ENCODE data around the gene NKG7. TPM values are rescaled to one million over a fixed set of nuclear protein-coding genes. Genes with fewer than 3 reads are reported as not detected.

The NKG7 gene
- total and polyA plus RNA-seq, 2 of the 13 experiments (the other 11 are each of a cell fraction or from before 2014, with no cell fraction given), result 0.40 TPM; not detected in 1

- TF ChIP-seq, protein P1, sequence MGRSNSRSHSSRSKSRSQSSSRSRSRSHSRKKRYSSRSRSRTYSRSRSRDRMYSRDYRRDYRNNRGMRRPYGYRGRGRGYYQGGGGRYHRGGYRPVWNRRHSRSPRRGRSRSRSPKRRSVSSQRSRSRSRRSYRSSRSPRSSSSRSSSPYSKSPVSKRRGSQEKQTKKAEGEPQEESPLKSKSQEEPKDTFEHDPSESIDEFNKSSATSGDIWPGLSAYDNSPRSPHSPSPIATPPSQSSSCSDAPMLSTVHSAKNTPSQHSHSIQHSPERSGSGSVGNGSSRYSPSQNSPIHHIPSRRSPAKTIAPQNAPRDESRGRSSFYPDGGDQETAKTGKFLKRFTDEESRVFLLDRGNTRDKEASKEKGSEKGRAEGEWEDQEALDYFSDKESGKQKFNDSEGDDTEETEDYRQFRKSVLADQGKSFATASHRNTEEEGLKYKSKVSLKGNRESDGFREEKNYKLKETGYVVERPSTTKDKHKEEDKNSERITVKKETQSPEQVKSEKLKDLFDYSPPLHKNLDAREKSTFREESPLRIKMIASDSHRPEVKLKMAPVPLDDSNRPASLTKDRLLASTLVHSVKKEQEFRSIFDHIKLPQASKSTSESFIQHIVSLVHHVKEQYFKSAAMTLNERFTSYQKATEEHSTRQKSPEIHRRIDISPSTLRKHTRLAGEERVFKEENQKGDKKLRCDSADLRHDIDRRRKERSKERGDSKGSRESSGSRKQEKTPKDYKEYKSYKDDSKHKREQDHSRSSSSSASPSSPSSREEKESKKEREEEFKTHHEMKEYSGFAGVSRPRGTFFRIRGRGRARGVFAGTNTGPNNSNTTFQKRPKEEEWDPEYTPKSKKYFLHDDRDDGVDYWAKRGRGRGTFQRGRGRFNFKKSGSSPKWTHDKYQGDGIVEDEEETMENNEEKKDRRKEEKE (IDR thresholded peaks at IDR 0.05), result no peak
- TF ChIP-seq WIZ (CRISPR knock-in tag; IDR thresholded peaks at IDR 0.05), result no peak
- no peak for TF ChIP-seq ZNF329 (CRISPR knock-in tag; IDR thresholded peaks at IDR 0.05; ENCODE audit: low read depth)
- no peak for TF ChIP-seq RAD21 (CRISPR knock-in tag; IDR thresholded peaks at IDR 0.05)
- no peak for TF ChIP-seq CREB1 (IDR thresholded peaks at IDR 0.05)
- TF ChIP-seq CREB1 (CRISPR knock-in tag; IDR thresholded peaks at IDR 0.05), result peak; percentile 70
- no peak for TF ChIP-seq KDM2A (CRISPR knock-in tag; IDR thresholded peaks at IDR 0.05; ENCODE audit: borderline replicate concordance, low read depth)
- no peak for TF ChIP-seq ASH2L (IDR thresholded peaks at IDR 0.05; ENCODE audit: insufficient read length, low read depth, low read length)
- no peak for TF ChIP-seq HOXA9 (CRISPR knock-in tag; IDR thresholded peaks at IDR 0.05; ENCODE audit: borderline replicate concordance)
- no peak for TF ChIP-seq ZNF33B (CRISPR knock-in tag; IDR thresholded peaks at IDR 0.05)
- TF ChIP-seq JARID2 (CRISPR knock-in tag; IDR thresholded peaks at IDR 0.05; ENCODE audit: insufficient replicate concordance), result no peak
- TF ChIP-seq ZNF678 (CRISPR knock-in tag; IDR thresholded peaks at IDR 0.05), result no peak
- TF ChIP-seq SP140L (CRISPR knock-in tag; IDR thresholded peaks at IDR 0.05; ENCODE audit: borderline replicate concordance), result no peak
- TF ChIP-seq ZNF557 (CRISPR knock-in tag; IDR thresholded peaks at IDR 0.05), result no peak
- no peak for TF ChIP-seq CC2D1A (CRISPR knock-in tag; IDR thresholded peaks at IDR 0.05)
- TF ChIP-seq SNRNP70 (IDR thresholded peaks at IDR 0.05; ENCODE audit: low read depth, low read length), result no peak
- no peak for TF ChIP-seq PCBP2 (optimal IDR thresholded peaks at IDR 0.05; ENCODE audit: low read depth, low read length, poor library complexity, severe bottlenecking)
- TF ChIP-seq ZNF660 (CRISPR knock-in tag; IDR thresholded peaks at IDR 0.05; ENCODE audit: borderline replicate concordance, low read depth), result no peak
- no peak for TF ChIP-seq HNRNPLL (IDR thresholded peaks at IDR 0.05; ENCODE audit: low read depth, low read length, poor library complexity, severe bottlenecking)
- no peak for TF ChIP-seq DPF2 (CRISPR knock-in tag; IDR thresholded peaks at IDR 0.05; ENCODE audit: borderline replicate concordance, low read depth)
- TF ChIP-seq ZNF589 (CRISPR knock-in tag; conservative IDR thresholded peaks at IDR 0.05), result peak; percentile 12; the same call in 1 of the 2 replicates
- TF ChIP-seq ZNF83 (CRISPR knock-in tag; IDR thresholded peaks at IDR 0.05; ENCODE audit: borderline replicate concordance), result no peak
- no peak for TF ChIP-seq ZNF484 (CRISPR knock-in tag; IDR thresholded peaks at IDR 0.05; ENCODE audit: borderline replicate concordance, low read depth)
- no peak for TF ChIP-seq MBD4 (IDR thresholded peaks at IDR 0.05; ENCODE audit: borderline replicate concordance, low read length)
- TF ChIP-seq ZNF772 (CRISPR knock-in tag; IDR thresholded peaks at IDR 0.05), result no peak
- TF ChIP-seq KDM4B (CRISPR knock-in tag; IDR thresholded peaks at IDR 0.05), result peak; percentile 75; the same call in 1 of the 2 replicates
- TF ChIP-seq MATR3 (CRISPR knock-in tag; IDR thresholded peaks at IDR 0.05), result no peak
- no peak for TF ChIP-seq ZFP62 (CRISPR knock-in tag; IDR thresholded peaks at IDR 0.05)
- TF ChIP-seq, protein P2, sequence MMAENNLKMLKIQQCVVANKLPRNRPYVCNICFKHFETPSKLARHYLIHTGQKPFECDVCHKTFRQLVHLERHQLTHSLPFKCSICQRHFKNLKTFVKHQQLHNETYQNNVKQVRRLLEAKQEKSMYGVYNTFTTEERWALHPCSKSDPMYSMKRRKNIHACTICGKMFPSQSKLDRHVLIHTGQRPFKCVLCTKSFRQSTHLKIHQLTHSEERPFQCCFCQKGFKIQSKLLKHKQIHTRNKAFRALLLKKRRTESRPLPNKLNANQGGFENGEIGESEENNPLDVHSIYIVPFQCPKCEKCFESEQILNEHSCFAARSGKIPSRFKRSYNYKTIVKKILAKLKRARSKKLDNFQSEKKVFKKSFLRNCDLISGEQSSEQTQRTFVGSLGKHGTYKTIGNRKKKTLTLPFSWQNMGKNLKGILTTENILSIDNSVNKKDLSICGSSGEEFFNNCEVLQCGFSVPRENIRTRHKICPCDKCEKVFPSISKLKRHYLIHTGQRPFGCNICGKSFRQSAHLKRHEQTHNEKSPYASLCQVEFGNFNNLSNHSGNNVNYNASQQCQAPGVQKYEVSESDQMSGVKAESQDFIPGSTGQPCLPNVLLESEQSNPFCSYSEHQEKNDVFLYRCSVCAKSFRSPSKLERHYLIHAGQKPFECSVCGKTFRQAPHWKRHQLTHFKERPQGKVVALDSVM (CRISPR knock-in tag; IDR thresholded peaks at IDR 0.05), result no peak
Measured at GRCh38 chr19:51354742-51355148, 17.7 kb downstream of the NKG7 start (continued).

Data from HepG2 (cell line).